T-helper 22 cell (primary cell): ENCODE data around the gene MUC13.
"Not testable (repeated sequence)": the region's sequence is repeated elsewhere in the genome, so short reads cannot be mapped to it uniquely, and the experiment has no call there.

Experiments used
- DNase-seq: peaks from one replicate; pipeline ENCODE4 v3.0.0-alpha.2; 2020; ENCODE audit warnings: low read depth

Gene MUC13, protein sequence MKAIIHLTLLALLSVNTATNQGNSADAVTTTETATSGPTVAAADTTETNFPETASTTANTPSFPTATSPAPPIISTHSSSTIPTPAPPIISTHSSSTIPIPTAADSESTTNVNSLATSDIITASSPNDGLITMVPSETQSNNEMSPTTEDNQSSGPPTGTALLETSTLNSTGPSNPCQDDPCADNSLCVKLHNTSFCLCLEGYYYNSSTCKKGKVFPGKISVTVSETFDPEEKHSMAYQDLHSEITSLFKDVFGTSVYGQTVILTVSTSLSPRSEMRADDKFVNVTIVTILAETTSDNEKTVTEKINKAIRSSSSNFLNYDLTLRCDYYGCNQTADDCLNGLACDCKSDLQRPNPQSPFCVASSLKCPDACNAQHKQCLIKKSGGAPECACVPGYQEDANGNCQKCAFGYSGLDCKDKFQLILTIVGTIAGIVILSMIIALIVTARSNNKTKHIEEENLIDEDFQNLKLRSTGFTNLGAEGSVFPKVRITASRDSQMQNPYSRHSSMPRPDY

GRCh38 chr3:124934577-124934976 is at the start of gene MUC13:
Gene MUC13 (minus strand): TSS chr3:124934751. CDS start chr3:124934712, 39 bp downstream.
- no peak for DNase-seq

DNA sequence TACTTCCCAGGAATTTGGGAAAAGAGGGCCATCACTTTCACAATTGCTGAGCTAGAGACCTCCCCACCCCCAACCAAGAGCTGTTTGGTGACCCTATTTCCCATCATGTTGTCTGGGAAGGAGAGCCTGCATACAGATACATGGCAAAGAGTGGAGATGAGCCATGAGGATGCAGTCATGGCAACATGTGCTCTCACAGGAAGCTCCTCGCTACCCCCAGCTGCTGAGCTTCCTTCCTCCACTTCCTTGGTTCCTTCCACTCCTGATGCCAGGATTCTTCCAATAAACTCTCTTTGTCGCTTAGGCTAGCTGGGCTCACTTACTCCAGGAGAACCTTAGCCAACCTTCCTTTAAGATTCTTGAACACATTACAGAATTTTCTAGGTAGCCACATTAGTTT is 48.3 kb upstream of the MUC13 start:
- DNase-seq = no peak

DNA sequence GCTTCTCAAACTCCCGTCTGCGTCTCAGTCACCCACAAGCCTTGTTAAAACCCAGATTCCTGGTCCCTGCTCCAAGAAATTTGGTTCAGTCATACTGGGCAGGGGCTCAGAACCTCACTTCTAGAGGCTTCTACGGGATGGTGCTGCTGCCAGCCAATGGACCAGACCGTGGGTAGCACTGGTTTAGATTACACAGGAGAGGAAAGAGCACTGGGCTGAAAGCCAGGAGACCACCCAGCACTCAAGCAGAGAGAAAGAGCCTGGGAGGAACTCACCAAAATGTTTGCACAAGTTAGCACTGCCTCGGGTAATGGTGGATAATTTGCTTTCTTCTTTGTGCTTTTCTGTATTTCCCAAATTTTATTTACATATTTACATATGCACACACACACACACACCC is 46.9 kb upstream of the MUC13 start:
- no peak for DNase-seq

GRCh38 chr3:124978627-124979026 is 44.1 kb upstream of the MUC13 start:
- DNase-seq = no peak

DNA sequence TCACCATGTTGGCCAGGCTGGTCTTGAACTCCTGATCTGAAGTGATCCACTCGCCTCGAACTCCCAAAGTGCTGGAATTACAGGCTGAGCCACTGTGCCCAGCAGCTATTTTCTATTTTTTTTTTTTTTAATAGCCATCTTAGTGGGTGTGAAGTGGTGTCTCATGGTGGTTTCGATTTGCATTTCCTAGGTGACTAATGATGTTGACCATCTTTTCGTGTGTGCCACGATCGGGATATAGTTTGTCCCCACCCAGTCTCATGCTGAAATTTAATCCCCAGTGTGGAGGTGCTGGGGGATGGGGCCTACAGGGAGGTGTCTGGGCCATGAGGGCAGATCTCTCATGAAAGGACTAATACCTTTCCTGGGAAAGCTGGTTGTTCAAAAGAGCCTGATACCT is 41.8 kb upstream of the MUC13 start:
- DNase-seq = no peak

DNA sequence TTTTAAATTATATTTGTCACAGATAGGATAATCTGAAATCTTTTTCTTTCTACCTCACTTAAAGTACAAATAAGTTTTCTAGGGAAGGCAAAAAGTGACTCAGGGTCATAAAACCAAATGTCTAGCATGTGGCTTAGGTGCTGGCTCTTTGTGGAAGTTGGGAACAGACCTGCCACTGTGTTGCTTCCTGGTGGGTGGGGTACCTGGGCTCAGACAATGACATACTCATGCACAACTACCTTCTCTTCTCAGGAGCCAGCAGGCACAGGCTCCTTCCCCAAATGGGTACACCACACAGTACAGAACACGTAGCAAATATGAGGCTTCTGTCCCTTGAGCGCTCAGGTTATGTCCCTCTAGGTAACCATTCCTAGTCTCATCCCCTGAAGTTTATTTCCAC is 40.1 kb upstream of the MUC13 start:
- DNase-seq = no peak

GRCh38 chr3:124973290-124973689 is 38.7 kb upstream of the MUC13 start:
- no peak for DNase-seq

GRCh38 chr3:124972457-124972856 is 37.9 kb upstream of the MUC13 start:
- DNase-seq = no peak

- no peak for DNase-seq
These were observed 35.6 kb upstream of the MUC13 start for GRCh38 chr3:124969963-124970722.

- DNase-seq = no peak
These were observed 34.6 kb upstream of the MUC13 start for GRCh38 chr3:124969190-124969589.

GRCh38 chr3:124967964-124968363 is 33.4 kb upstream of the MUC13 start:
- DNase-seq = no peak

DNA sequence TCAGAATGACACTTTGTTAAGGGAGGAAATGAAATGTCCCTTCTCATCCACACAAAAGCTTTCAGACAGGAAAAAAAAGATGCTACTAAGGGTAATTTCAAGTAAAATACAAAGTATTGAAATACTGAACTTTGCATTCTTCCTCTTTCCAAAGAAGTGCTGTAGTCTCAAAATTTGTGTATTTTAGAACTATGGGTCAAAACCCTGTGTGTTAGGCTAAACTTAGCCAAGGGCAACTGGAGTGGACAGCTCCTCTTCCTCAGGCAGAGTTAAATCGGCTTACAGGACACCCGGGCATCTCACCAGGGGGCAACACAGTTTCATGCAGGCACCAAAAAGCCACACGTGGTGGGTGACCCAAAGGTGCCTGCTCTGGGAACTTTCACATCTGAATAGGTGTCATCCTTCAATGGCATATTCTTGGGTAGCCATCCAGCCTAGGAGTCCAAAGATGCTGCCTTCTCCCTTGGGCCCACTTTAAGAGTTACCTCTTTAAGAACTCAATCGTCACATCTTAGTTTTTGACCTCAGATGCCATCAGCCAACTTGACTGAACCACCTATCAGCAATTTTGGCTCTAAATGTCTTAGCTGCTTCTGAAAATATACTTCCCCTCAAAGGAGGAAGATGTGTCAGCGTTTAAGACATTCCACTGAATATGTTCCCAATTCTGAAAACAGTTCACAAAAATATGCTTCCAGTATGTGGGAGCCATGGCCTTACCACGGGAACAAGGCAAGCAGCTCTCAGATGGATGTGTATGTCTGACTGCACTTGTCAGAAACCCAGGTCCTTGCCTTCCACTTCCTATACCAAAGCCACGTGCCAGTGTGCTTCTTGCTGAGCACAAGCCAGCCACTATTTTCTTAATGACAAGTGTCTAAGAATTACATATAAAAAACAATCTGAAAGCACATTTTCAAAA is 32.2 kb upstream of the MUC13 start:
- no peak for DNase-seq

- no peak for DNase-seq
These were observed 30.9 kb upstream of the MUC13 start for GRCh38 chr3:124965413-124965812.

DNA sequence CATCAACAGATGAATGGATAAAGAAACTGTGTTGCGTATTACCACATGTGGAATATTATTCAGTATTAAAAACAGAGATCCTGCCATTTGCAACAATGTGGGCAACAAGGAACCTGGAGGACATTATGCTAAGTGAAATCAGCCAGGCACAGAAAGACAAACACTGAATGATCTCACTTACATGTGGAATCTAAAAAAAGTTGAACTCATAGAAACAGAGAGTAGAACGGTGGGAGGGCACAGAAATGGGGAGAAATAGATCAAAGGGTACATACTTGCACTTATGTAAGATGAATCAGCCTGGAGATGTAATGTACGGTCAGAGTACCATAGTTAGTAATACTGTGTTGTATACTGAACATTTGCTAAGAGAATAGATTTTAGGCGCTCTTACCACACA is 29.8 kb upstream of the MUC13 start:
- no peak for DNase-seq

GRCh38 chr3:124963755-124964154 is 29.2 kb upstream of the MUC13 start:
- DNase-seq = no peak

DNA sequence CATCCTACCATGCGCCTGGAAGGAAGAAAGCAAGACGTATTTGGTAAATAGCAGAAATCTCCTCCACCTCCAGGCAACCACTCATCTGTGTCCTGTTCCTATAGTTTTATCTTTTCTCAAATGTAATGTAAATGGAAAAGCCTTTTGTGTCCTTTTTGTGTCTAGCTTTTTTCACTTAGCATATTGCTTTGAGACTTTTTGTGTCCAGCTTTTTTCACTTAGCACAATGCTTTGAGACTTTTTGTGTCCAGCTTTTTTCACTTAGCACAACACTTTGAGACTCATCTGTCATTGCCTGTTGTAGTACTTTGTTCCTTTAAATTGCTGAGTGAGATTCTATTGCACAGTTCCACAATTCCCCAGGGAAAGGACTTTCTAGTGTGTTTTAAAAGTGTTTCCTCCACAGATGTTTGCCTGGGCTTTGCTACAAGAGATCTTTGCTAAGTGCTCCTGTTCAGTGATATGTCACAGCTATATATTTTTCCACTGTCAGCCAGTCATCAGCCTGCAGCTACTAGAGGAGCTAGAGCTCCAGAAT is 27.9 kb upstream of the MUC13 start:
- DNase-seq = no peak

DNA sequence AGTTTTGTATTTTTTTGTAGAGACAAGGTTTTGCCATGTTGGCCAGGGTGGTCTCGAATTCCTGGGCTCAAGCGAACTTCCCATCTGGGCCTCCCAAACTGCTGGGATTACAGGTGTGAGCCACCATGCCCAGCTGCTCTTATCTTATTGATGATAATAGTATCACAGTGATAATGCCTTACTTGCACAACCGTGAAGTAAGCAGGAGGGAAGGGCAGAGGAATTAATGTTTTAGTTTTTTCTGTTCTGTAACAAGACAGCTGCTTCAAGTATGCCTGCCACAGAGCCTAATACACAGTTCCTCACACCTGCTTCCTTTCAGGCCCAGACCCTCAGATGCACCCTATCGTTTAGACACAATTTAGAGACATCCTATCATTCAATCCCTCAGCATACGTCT is 26.1 kb upstream of the MUC13 start:
- no peak for DNase-seq

DNA sequence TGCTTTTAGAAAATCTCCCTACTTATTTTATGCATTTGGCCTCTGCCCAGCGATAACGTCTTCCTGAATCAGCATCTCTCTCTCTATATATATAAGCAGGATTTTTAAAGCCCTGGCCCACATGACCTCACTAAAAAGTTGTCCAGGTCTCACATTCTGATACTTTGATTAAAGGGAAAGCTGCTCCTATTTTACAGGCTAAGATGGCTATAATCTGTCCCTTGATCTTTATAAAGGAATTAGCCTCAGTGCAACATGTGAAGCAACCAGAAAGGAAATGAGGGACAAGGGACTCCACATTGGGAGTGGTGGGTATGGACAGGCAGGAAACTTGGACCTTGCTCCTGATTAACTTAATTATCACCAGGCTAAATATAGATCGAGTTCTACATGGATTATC is 25.6 kb upstream of the MUC13 start:
- no peak for DNase-seq

DNA sequence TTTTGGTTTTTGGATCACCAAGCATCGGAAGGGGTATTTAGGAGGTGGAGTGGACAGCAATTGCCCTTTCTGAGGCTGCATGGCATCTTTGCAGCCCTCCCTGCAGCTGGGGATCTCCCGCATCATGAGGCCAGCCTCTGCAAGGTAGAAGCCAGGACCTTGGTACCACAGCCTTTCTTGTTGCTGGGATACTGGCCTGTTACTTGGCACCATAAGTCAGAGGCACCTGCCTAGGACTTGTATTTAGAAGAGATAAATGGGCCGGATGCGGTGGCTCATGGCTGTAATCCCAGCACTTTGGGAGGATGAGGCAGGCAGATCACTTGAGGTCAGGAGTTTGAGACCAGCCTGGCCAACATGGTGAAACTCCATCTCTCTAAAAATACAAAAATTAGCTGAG is 23.4 kb upstream of the MUC13 start:
- DNase-seq = not testable (repeated sequence)

- no peak for DNase-seq
These were observed 17.8 kb upstream of the MUC13 start for GRCh38 chr3:124952282-124952855.

- DNase-seq = no peak
These were observed 17.1 kb upstream of the MUC13 start for GRCh38 chr3:124951511-124952281.
